HAP-1 (cell line): Measurements from ENCODE around the gene DCPS.
"Not testable (repeated sequence)": the region's sequence is repeated elsewhere in the genome, so short reads cannot be mapped to it uniquely, and the experiment has no call there.

Source experiments
- DNase-seq, 2 experiments: peaks; one replicate each; pipeline ENCODE4 v3.0.0-alpha.2; 2016 to 2020; ENCODE audit warnings: low spot score in 2 of 2
- H3K27me3 ChIP-seq: fragments of 250-450 bp; sonication (Bioruptor Pico); 2 replicates; pipeline ENCODE4 v1.5.1; 2020; ENCODE audit warnings: low read depth, mild to moderate bottlenecking, moderate library complexity
- H3K36me3 ChIP-seq: fragments of 250-450 bp; sonication (Bioruptor Pico); replicated peaks from 2 replicates; pipeline ENCODE4 v1.5.1; 2020; ENCODE audit warnings: mild to moderate bottlenecking
- H3K4me1 ChIP-seq: fragments of 250-450 bp; sonication (Bioruptor Pico); 2 replicates; pipeline ENCODE4 v1.5.1; 2020; ENCODE audit warnings: mild to moderate bottlenecking
- H3K4me3 ChIP-seq: fragments of 250-450 bp; sonication (Bioruptor Pico); 2 replicates; pipeline ENCODE4 v1.5.1; 2020; ENCODE audit warnings: mild to moderate bottlenecking, moderate library complexity
- H3K9me3 ChIP-seq: fragments of 250-450 bp; sonication (Bioruptor Pico); 2 replicates; pipeline ENCODE4 v1.5.1; 2020; ENCODE audit warnings: mild to moderate bottlenecking, moderate library complexity
- in situ Hi-C: fragments of 300-500 bp; cut with MboI; formaldehyde crosslinking; loops from 3 replicates; pipeline ENCODE4 v1.14.3; 2020; ENCODE audit warnings: low sequenced_read_pairs, inconsistent platforms, mixed read lengths

Gene DCPS

DNA sequence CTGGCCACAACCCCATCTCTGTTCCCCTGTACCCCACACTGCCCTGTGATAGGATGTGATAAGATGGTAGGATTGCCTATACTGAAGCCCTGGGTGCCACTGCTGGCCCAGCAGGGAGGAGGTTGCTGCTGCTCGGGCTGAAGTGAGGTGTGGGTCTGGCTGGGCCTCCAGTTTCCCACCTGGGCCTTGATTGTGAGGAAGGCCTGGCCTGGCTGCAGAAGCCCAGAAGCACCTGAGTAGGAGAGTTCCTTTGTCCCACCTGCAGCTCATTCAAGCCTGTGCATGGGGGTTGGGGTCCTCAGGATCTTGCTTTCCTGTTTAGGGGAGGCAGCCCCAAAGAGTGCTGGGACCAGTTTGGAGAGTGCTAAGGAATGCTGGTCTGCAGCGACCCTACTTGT lies 54.9 kb downstream of the DCPS start:
- Histone ChIP-seq H3K4me1 (peaks cover 19% of the 10 kb centered on the region), H3K4me3 (no peak overlapping the region), H3K36me3 (no peaks in the 10 kb centered on the region), H3K27me3 (no peaks in the 10 kb centered on the region), H3K9me3 (no peaks in the 10 kb centered on the region)
- in situ Hi-C loops = no loop called here
- no peak for DNase-seq

DNA sequence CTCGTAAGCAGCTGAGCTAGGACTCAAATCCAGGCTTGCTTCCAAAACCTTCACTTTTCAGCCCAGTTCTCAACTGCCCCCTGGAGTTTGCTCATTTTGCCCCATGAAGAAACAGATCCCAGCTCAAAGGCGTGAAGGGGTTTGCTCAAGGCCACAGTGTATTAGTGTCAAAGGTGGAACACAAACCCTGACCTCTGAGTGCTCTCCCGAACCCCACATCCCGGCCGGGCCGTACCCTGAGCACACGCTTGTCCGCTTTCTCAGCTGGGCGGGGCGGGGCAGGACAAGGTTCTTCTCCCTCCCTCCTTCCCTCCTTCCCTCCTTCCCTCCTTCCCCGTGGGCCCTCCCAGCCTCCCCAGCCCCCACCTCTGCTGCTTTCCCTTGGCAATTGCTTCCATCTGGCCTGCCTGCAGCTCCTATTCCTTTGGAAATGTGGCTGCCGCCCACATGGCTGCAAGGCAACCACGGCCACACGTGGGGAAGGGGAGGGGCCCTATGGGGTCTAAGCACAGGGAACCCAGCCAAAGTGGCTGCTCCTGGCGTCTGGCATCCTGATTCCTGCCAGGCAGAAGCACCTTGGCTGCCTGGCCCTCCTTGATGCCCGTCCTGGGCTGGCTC lies 55.7 kb downstream of the DCPS start:
- Histone ChIP-seq H3K9me3 (no peaks in the 10 kb centered on the region), H3K27me3 (no peaks in the 10 kb centered on the region), H3K4me3 (no peak overlapping the region), H3K4me1 (peaks cover 13% of the 10 kb centered on the region), H3K36me3 (no peaks in the 10 kb centered on the region)
- in situ Hi-C loops = no loop called here
- DNase-seq = no peak

DNA sequence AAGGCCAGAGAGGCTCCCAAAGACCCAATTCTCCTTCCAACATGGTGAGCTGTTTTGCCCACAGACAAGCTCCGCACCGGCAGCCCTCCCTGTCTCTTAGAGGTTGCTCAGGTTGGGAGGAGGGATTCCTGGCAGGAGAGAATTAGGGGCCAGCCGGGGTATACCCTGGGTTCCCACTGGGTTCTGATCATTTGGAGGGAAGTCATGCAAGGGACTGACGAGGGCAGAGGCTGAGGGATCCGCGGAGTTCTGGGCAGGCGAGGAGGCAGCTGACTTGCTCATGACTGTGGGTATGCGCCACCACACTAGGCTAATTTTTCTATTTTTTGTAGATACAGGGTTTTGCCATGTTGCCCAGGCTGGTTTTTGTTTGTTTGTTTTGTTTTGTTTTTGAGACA lies 56.2 kb downstream of the DCPS start:
- Histone ChIP-seq H3K27me3 (no peaks in the 10 kb centered on the region), H3K4me3 (no peak overlapping the region), H3K36me3 (no peaks in the 10 kb centered on the region), H3K4me1 (peaks cover 13% of the 10 kb centered on the region), H3K9me3 (no peaks in the 10 kb centered on the region)
- in situ Hi-C loops = no loop called here
- DNase-seq = no peak

DNA sequence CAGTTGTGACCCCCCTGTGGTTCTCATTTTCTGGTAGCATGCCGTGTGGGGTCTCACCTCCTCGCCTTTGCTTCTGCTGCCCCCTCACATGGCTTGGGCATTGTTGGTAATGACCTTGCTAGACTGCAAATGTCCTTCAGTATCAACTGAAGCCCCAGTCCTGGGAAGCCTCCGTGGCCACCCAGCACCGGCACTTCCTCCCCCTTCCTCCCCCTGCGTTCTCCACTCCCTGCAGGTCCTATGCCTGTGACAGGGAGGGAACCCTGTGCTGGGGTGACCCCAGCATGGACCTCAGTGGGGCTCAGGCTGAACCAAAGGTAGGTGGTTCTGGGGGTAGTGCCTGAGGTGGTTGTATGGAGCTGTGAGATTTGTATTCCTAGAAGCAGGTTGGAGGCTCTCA lies 57.5 kb downstream of the DCPS start:
- no peaks in the 10 kb centered on the region for H3K9me3 ChIP-seq
- in situ Hi-C loops = no loop called here
- H3K36me3 ChIP-seq = no peaks in the 10 kb centered on the region
- H3K27me3 ChIP-seq = no peaks in the 10 kb centered on the region
- no peak for DNase-seq
- H3K4me3 ChIP-seq = no peak overlapping the region
- peaks cover 13% of the 10 kb centered on the region for H3K4me1 ChIP-seq

- no peaks in the 10 kb centered on the region for H3K27me3 ChIP-seq
- no peaks in the 10 kb centered on the region for H3K36me3 ChIP-seq
- no peak for DNase-seq
- in situ Hi-C loops = no loop called here
- H3K4me1 ChIP-seq = peaks cover 10% of the 10 kb centered on the region
- no peak overlapping the region for H3K4me3 ChIP-seq
- H3K9me3 ChIP-seq = no peaks in the 10 kb centered on the region
These were observed 59.2 kb downstream of the DCPS start for GRCh38 chr11:126362879-126363655.

DNA sequence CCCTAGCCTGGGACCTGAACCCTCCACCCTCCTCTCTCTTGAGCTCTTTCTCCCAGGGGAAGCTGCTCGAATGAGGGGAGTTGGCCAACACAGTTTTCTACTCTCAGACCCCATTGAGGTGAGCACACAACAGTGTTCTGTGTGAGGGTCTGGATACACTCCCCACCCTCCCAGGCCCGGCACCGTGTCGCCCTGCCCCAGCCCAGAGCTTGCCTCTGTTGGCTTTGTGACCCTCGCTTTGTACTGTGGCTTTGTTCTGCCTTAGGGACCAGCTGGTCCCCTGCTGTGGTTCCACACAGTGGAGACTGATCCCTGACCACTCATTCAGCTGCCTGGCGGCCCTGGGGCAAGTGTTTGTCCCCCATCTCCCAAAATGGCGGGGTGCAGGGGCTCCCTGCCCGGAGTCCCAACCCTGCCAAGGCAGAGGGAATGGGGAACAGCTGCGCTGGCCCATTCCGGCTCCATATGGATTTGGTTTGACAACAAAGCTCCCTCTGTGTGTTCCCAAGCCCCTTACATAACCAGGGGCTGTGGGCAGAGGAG lies 59.9 kb downstream of the DCPS start:
- H3K9me3 ChIP-seq = no peaks in the 10 kb centered on the region
- in situ Hi-C loops = no loop called here
- H3K36me3 ChIP-seq = no peaks in the 10 kb centered on the region
- no peak overlapping the region for H3K4me3 ChIP-seq
- no peak for DNase-seq
- H3K4me1 ChIP-seq = peaks cover 8% of the 10 kb centered on the region
- H3K27me3 ChIP-seq = no peaks in the 10 kb centered on the region

GRCh38 chr11:126364735-126365134 lies 60.9 kb downstream of the DCPS start:
- H3K27me3 ChIP-seq, H3K36me3 ChIP-seq, H3K4me3 ChIP-seq, in situ Hi-C loops, H3K9me3 ChIP-seq, H3K4me1 ChIP-seq, DNase-seq: not testable (repeated sequence)

GRCh38 chr11:126365508-126365907 lies 61.6 kb downstream of the DCPS start:
- in situ Hi-C loops, H3K36me3 ChIP-seq, H3K4me1 ChIP-seq, DNase-seq, H3K27me3 ChIP-seq, H3K9me3 ChIP-seq, H3K4me3 ChIP-seq: not testable (repeated sequence)

DNA sequence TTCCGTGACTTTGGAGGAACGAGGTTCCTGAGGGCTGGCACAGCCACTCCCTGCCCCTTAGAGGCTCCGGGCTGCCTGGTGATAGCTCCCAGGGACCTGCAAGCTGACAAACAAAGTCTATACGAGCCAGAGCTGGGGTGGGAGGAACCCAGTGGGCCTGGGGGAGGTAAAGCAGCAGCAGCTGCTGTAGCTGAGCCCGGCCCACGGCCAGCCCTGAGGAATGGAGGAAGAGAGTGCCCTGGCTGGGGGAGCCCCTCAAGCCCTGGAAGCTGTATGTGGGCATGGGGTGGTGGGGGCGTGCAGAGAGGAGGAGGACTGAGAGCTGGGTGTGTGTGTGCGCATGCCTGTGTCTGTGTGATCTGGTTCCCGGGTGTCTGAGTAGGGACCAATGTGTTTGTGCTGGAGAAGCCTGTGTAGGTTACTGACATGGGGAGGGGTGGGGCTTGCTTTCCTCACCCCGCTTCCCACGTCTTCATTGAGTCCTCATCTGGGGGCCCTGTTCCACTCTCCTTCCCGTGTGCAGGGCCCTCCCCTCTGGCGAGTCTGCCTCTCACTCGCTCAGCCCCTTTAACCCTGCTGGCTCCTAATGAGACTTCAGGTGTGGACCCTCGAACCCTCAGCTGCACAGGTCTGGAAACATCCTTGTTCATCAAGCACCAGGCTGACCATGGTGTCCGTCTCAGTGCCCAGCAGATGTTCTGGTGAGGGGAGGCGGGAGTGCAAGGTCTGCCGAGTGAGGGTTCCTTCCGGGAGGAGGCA lies 62.4 kb downstream of the DCPS start:
- H3K36me3 ChIP-seq = no peaks in the 10 kb centered on the region; the same call in 1 of the 2 replicates
- no peaks in the 10 kb centered on the region for H3K27me3 ChIP-seq
- no peak for DNase-seq
- in situ Hi-C loops = no loop called here
- no peak overlapping the region for H3K4me3 ChIP-seq
- no peaks in the 10 kb centered on the region for H3K9me3 ChIP-seq
- H3K4me1 ChIP-seq = no peaks in the 10 kb centered on the region

DNA sequence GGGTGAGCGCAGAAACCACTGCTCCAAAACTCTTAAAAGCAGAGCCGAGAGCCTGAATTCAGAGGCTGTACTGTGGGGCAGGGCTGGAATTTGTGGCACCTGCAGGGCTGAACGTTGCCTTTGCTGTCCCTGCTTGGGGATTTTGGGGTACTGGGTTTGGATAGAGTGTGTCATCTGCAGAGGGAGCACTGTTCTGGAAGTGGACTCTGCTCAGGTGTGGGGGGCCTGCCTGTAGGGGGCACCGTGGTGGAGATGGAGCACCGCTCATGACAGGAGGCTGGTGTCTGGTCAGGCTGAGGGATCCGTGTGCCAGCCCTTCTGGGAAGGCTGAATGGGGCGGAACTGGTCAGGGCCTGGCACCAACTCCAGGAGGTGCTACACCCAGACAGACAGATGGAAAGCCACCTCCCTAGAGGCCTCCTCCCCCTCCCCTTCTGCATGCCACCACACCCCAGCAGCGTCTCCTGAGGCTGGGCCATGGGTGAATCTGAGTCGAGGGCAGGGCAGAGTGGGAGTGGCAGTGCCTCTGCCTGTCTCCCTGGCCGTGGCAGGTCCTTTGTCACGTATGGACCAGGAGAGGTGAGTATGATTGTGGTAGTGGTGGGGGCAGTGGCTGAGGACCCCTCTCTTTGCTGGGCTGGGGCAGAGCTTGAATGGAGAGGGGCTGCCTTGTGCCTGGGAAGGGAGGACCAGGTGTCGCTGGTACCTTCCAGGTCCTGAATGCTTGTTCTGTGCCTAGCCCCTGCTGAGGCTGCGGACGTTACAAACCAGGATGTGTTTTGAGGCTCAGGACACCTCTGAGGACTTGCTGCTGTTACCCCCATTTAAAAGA lies 63.2 kb downstream of the DCPS start:
- H3K36me3 ChIP-seq, in situ Hi-C loops, H3K4me1 ChIP-seq, H3K27me3 ChIP-seq, H3K4me3 ChIP-seq, H3K9me3 ChIP-seq: not testable (repeated sequence)
- DNase-seq = peak in 1 of 2 experiments; percentile 2

DNA sequence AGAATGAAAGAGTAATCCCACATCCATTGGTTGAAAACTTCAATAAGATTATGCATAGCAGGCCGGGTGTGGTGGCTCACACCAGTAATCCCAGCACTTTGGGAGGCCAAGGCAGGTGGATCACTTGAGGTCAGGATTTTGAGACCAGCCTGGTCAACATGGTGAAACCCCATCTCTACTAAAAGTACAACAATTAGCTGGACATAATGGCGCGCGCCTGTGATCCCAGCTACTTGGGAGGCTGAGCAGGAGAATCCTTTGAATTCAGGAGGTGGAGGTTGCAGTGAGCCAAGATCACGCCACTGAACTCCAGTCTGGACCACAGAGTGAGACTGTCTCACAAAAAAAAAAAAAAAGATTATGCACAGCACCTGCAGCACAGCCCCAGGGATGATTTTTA lies 63.9 kb downstream of the DCPS start:
- H3K9me3 ChIP-seq, DNase-seq, H3K27me3 ChIP-seq, H3K36me3 ChIP-seq, H3K4me3 ChIP-seq, in situ Hi-C loops, H3K4me1 ChIP-seq: not testable (repeated sequence)

GRCh38 chr11:126368336-126369119 lies 64.7 kb downstream of the DCPS start:
- H3K36me3 ChIP-seq, in situ Hi-C loops, DNase-seq, H3K9me3 ChIP-seq, H3K4me3 ChIP-seq, H3K27me3 ChIP-seq, H3K4me1 ChIP-seq: not testable (repeated sequence)

DNA sequence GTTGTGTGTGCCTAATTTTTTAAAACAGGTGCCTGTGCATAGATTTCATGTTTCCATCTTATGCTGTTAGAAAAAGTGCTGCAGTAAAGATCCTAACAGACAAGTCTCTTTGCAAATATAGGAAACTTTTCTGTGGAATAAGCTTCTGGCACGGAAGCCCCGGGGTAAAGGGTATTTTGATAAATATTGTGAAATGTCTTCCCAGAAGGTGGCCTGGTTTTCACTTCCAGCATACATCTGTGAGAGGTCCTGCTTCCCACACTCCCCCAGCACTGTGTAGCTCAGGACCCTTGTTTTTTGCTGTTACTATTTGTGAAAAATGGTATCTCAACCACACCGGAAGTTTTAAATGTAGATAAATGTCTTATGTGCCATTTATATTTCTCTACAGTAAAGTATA lies 66.2 kb downstream of the DCPS start:
- Histone ChIP-seq H3K9me3 (no peaks in the 10 kb centered on the region), H3K27me3 (no peaks in the 10 kb centered on the region), H3K4me1 (no peaks in the 10 kb centered on the region), H3K4me3 (no peak overlapping the region), H3K36me3 (no peaks in the 10 kb centered on the region; the same call in 1 of the 2 replicates)
- no peak for DNase-seq
- in situ Hi-C loops = no loop called here
